Astrocyte (in vitro differentiated cells and primary cell): ENCODE data around the gene IL17C.

Source experiments
- CTCF ChIP-seq: IDR thresholded peaks from 2 replicates; pipeline ENCODE4 v1.5.1; 2011; ENCODE audit warnings: low read depth, mild to moderate bottlenecking, inconsistent platforms, low read length, moderate library complexity; ENCODE audit not compliant: insufficient read depth
- EZH2 ChIP-seq: IDR thresholded peaks from 2 replicates; pipeline ENCODE4 v1.6.1; 2012; ENCODE audit warnings: mild to moderate bottlenecking, low read length, inconsistent platforms; ENCODE audit not compliant: insufficient read depth

- TF ChIP-seq CTCF (no peak), EZH2 (no peak)
Observed at GRCh38 chr16:88655733-88656281, 17.4 kb downstream of the IL17C start.
